ENCODE data around the gene PLIN3.

- TF ChIP-seq ELF4 (IDR thresholded peaks at IDR 0.05): no peak
- no peak for TF ChIP-seq PKNOX1 (IDR thresholded peaks at IDR 0.05)
- no peak for TF ChIP-seq FOXM1 (IDR thresholded peaks at IDR 0.05; ENCODE audit: borderline replicate concordance)
- TF ChIP-seq ZNF384 (IDR thresholded peaks at IDR 0.05): no peak
- no peak for TF ChIP-seq LEF1 (IDR thresholded peaks at IDR 0.05; ENCODE audit: borderline replicate concordance)
- no peak for TF ChIP-seq ARNT (IDR thresholded peaks at IDR 0.05)
- TF ChIP-seq SP1 (IDR thresholded peaks at IDR 0.05): no peak
- no peak for TF ChIP-seq SUZ12 (IDR thresholded peaks at IDR 0.05)
- TF ChIP-seq TARDBP (IDR thresholded peaks at IDR 0.05): no peak
- no peak for TF ChIP-seq FOXK2 (IDR thresholded peaks at IDR 0.05)
- TF ChIP-seq HDGF (IDR thresholded peaks at IDR 0.05; ENCODE audit: borderline replicate concordance): no peak
- no peak for TF ChIP-seq L3MBTL2 (conservative IDR thresholded peaks at IDR 0.05)
Measured at GRCh38 chr19:4839192-4839591, 28.3 kb downstream of the PLIN3 start.

Measured in HEK293T (cell line).